Renal cortex interstitium (tissue), 3 donors: ENCODE results near the gene UBE2M. TPM values are rescaled to one million over a fixed set of nuclear protein-coding genes. Genes with fewer than 3 reads are reported as not detected.

Experiments used
- polyA plus RNA-seq, 3 donors: library from polyadenylated mRNA; unstranded; fragments of 120-200 nt; gene quantifications; one replicate each; pipeline ENCODE4 v1.2.1, GENCODE V29; 2013; ENCODE audit not compliant: insufficient read length in 3 of 3

The UBE2M gene
- polyA plus RNA-seq, 3 donors, result 87.9 to 107 (median 91.5) TPM

Other genes starting within 250 kb of the UBE2M start
- gene ZSCAN22, start 231.6 kb downstream of the UBE2M start, polyA plus RNA-seq, result 1 to 10 TPM; 3.6 to 3.8 (median 3.6) TPM
- 1 to 10 TPM in 2 of 3 donors, under 1 TPM in 1; 0.45 to 2.0 (median 1.5) TPM for gene A1BG, start 205.1 kb downstream of the UBE2M start, polyA plus RNA-seq
- gene ZNF497, start 195.9 kb downstream of the UBE2M start, polyA plus RNA-seq, result 1 to 10 TPM; 3.7 to 6.2 (median 5.2) TPM
- gene ZNF837, start 177.6 kb downstream of the UBE2M start, polyA plus RNA-seq, result 1 to 10 TPM; 3.3 to 6.0 (median 4.5) TPM
- 1,000 to 10,000 TPM in 2 of 3 donors, 100 to 1,000 TPM in 1; 862 to 1,069 (median 1,060) TPM for gene RPS5, start 171.3 kb downstream of the UBE2M start, polyA plus RNA-seq
- not detected for gene RNF225, start 163.0 kb downstream of the UBE2M start, polyA plus RNA-seq
- gene ZNF584, start 150.0 kb downstream of the UBE2M start, polyA plus RNA-seq, result 10 to 100 TPM; 13.3 to 15.0 (median 13.3) TPM
- gene ZNF132, start 118.5 kb downstream of the UBE2M start, polyA plus RNA-seq, result 10 to 100 TPM; 14.0 to 17.0 (median 14.1) TPM
- gene ZNF324B, start 107.0 kb downstream of the UBE2M start, polyA plus RNA-seq, result 1 to 10 TPM; 5.2 to 7.4 (median 7.3) TPM
- gene ZNF324, start 91.5 kb downstream of the UBE2M start, polyA plus RNA-seq, result 10 to 100 TPM in 2 of 3 donors, 1 to 10 TPM in 1; 7.3 to 11.5 (median 10.6) TPM
- 10 to 100 TPM; 11.7 to 19.5 (median 17.7) TPM for gene ZNF446, start 82.3 kb downstream of the UBE2M start, polyA plus RNA-seq
- gene SLC27A5, start 46.6 kb downstream of the UBE2M start, polyA plus RNA-seq, result 10 to 100 TPM in 2 of 3 donors, 1 to 10 TPM in 1; 7.8 to 13.4 (median 11.5) TPM
- 10 to 100 TPM in 2 of 3 donors, 1 to 10 TPM in 1; 8.7 to 15.0 (median 14.4) TPM for gene ZBTB45, start 38.8 kb downstream of the UBE2M start, polyA plus RNA-seq
- gene TRIM28, start 14.5 kb downstream of the UBE2M start, polyA plus RNA-seq, result 100 to 1,000 TPM; 672 to 838 (median 719) TPM
- gene CHMP2A, start 3.5 kb downstream of the UBE2M start, polyA plus RNA-seq, result 100 to 1,000 TPM; 108 to 132 (median 128) TPM
- 10 to 100 TPM; 27.6 to 65.3 (median 34.1) TPM for gene MZF1, start 14.7 kb upstream of the UBE2M start, polyA plus RNA-seq